NCI-H1105 (cell line): ENCODE data around the gene STAT1.

ENCODE experiments used
- DNase-seq: peaks from one replicate; lab custom pipeline; 2025; lab: John Stamatoyannopoulos, UW

The STAT1 gene

DNA sequence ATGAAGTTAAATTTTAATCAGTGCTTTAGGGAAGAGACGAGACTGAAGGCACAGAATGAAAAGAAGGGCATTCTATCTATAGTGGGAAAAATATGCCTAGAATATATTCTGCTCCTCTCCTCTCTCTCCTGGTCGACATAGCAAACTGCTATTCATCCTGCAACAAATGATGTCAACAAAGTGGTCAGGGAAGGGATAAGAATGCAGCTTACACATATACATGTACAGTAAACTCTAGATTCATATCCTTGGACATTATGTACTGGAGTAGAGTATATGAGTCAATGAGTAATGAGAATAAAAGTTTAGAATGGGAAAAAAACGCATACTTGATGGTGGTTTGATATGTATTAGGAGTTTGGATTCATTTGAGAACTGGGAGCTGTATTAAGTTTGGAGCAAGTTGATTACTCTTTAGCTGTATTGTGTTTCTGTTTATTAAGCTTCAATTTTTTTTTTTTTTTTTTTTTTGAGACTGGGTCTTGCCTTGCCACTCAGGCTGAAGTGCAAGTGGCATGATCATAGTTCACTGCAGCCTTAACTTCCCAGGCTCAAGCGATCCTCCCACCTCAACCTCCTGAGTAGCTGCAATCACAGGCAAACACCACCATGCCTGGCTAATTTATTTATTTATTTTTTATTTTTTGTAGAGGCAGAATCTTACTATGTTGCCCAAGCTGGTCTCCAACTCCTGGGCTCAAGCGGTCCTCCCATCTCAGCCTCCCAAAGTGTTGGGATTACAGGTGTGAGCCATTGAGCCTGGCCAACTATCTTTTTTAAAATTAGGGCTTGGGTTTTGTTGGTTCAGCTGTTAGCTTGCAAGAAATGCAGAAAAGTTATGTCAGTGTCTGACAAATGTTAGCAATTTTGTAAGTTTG is 53.8 kb downstream of the STAT1 start:
- no peak for DNase-seq

DNA sequence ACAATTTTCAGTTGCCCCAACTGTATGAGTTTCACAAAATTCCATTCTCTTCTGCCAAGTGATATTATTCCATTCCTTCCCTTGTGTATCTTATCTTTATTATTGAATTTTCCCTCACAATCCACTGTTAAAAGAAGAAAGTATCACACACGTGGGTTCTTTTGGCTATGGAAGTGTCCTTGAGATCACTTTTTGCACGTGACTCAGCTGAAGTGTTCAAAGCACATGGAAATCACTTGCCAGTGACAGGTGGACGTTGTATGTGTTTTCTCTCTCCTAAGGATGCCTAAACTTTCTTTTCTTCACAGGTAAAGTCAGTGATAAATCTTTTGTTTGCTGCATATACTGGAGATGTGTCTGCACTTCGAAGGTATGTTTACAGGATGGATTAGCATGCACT is 60.7 kb downstream of the STAT1 start:
- no peak for DNase-seq

DNA sequence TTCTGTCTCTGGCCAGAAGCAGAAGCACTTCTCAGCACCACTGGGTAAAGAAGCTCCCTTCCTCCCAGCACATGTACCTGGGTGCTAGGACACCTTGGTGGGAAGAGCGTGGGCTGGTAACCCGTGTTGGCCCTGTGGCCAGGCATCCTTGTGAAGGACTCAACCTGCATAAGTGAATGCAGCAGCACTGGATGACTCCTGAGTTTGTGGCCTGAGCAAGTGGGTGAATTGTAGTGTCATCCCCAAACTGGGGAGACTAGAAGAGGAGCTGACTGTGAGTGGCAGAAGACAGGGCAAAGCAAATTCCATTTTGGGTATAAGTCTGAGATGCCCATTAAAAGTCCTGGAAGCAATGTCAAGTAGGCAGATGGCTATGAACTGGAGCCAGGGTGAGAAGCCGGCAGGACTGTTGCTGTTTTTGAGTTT is 63.4 kb downstream of the STAT1 start:
- no peak for DNase-seq

DNA sequence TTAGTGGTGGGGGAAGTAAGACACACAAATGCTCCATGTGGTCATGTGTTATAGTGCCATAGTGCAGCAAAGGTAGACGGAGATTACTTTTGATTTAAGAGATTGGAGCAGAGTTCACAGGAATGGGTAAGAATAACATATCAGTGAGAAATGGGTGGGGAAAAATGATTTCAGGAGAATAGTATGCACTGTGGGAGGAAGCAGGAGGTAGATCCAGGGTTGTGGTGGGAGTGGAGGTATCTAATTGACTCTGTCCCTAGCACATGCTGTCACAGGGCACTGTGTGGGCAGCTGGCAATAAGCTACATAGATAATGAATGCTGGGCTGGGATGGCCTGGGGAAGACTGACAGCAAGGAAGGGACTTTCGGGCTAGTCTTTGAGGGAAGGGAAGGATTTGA is 65.3 kb downstream of the STAT1 start:
- no peak for DNase-seq

DNA sequence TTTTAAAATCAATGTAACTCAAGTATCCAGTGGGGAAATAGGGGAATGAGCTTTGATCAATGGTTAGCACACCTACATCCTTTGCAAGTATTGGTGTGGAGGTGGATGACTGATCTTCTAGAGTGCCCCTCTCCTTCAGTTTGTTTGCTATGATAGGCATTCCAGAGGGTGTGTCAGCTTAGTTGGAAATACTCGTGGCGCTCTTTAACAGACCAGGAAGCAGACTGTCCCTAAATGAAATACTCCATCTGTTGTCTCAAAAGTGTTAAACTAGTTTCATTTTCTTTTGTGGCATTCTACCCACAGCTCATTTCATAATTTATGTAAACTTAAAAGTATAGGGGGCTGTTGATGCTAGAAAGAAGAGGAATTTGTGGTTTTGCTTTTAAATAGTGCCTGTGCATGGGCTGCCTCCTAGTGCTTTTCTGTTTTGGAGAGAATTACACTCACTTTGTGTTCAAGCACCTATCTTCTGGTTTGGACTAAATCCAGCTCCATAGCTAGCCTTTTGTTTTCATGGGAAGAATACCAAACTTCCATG is 66.2 kb downstream of the STAT1 start:
- peak; percentile 45 for DNase-seq

DNA sequence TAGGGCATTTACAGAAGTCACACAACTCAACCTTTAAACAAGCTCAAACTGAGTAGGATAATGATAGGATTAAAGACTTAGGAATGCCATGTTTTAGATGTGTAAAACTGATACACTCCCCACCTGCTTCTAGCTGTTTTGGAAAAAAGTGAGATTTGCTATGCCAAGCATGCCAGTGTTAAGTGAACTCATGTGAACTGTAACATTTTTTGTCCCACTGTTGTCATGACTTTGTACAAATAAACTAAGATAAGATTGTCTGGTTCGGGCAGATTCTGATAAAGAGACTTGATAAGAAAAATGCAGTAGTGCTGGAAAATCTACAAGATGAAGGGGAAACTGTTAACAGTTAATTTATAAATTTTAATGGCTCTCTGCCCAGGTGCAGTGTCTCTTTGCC is 66.8 kb downstream of the STAT1 start:
- DNase-seq: no peak

DNA sequence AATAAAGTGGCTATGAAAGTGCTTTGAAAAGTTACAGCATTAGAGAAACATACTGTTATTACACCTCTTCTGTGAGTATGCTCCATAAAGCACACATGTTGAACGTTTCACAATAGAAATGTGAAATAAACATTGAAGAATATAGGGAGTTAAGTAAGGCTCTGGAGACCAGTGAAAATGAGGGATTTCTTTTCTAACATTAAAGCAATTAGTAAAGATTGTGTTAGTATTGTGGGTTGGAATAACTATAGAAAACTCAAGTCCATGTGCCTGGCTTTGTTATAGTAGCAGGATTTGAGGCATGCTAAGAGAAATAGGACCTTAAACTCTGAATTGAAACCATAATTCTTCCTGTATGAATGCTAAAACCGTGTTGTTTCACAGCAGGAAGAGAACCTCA is 70.3 kb downstream of the STAT1 start:
- no peak for DNase-seq

DNA sequence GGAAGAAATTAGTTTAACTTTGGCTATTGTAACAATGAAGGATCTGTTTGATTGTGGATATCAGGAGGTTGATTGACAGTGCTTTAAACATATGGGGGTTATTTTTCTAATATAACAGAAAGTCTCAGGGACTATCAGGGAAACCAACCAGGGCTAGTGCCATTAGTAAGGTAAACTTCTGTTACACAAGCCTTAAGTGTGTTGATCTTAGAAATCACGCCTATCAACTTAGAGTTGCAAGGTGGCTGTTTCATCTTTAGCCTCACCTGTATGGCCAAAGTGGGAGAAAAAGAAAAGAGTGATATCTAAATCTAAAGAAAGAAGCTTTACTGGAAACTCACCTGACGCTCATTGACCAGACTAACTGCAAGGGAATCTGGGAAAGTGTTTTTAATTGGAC is 71.3 kb downstream of the STAT1 start:
- no peak for DNase-seq

DNA sequence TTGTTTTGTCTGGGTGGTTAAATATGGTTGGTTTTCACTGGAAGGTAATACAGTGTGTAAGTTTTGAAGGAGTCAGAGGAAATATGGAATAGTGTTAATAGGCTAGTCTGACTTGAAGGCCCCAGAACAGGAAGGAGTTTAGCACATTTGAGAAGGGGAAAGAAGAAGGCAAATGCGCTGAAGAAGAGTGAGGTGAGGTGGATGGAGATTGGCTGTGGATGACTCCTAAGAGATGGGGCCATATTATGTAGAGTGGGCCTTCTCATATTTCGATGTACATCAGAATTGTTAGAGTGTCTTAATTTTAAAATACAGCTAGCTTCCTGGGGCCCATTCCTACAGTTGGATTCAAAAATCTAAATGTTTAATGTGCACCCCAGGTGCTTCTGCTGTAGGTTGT is 72.4 kb downstream of the STAT1 start:
- no peak for DNase-seq

DNA sequence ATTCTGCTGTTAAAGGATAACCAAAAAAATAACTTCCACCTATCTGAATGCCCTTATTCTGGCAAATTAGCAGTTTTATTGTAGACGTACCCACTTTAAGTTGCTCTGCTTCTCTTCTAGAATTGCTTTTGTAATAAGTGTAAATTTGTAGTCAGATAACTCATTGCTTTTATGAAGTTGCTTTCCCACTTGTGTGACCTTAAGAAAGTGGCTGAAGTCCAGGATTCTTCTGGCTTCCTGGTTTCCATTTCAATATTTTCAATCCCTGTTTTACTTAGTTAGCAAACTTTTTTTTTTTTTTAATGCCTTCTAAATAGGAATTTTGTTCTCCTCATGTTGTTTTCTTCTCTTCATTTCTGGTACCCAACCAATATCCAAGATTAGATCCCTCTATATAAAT is 73.5 kb downstream of the STAT1 start:
- DNase-seq: no peak

DNA sequence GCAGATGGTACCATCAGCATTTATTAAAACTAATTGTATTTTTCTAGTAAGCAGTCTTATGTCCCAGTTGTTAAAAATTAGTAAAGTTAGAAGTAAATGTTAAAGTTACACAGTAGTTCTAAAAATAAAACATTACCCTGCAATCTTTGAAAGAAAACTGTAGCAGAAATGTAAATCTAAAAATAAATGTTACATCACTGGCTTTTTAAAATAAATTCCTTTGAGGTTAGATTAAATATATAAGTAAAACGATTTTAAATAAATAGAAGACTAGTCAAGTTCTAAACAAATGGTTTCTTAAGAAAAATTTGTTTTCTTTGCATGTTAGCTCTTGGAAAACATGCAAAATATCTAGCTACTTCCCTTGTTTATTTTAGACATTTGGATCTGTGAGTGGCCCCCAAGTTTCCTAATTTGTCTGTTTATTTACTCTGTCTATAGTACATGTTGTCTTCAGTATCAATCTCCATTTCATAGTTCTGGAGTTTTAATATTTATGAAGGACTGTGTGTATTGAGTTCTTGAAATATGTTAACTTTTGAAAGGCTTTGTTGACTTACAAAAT is 75.1 kb downstream of the STAT1 start:
- no peak for DNase-seq

DNA sequence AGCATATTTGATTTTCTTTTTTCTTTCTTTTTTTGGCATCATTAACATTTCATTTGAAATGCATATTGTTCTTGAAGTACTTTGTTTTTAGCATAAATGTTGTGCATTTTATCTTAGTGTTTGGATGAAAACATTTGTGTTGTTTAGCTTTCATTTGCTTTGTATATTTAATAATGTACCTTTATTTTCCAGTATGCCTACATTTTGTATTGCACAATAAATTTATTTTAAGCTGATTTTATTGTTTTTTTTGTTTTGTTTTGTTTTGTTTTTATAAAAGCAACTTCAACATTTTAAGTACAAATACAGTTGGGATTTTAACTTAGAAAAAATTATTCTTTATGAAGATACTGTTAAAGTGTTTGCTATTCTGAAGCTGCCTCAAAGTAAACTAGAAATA is 78.9 kb downstream of the STAT1 start:
- DNase-seq: no peak

DNA sequence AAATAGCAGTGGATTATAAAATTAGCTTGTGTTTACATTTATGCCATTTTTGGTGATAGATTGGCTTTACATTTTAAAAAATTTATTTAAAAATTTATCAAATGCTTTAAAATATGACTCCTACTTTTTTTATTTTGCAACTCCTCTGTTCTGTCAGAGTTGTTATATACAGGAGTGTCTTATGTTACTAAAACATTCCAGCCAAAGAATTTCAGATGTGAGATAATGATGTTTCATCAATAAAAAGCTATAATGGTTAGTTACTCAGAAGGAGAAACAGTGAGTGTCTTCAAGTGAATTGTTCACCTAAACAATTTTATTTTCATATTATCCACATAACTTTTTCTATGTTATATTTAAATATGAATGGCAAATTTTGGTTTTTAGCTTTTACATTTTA is 80.6 kb downstream of the STAT1 start:
- no peak for DNase-seq

DNA sequence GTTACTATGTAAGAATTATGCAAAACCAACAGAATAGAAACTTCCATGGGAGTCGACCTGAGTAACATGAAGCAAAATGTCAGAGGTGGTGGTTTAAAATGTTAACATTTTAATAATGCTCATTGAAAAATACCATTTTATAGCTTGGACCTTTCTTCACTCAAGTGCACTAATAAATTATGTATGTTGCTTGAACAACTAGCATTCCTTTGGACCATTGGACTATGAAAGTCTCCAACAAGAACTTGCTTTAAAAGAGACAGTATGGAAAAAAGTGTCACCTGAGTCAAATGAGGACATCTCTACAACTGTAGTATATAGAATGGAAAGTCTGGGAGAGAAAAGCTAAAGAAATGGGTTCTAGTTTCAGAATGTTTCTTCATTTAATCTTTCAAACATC is 81.5 kb downstream of the STAT1 start:
- DNase-seq: no peak

DNA sequence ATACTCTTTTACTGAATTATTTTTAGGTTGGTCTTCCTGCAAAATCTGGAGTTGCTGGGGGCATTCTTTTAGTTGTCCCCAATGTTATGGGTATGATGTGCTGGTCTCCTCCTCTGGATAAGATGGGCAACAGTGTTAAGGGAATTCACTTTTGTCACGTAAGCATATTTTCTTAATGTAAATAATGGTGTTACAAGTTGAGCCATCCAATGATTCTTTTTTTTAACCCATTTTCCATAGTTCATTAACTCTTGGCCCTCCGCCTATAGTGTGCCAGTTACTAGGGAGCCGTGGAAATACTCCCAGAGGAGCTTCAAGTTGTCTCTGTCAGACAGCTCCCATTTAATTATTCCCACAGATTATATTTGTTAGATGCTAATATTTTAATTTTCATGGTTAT is 83.6 kb downstream of the STAT1 start:
- DNase-seq: peak; percentile 44

DNA sequence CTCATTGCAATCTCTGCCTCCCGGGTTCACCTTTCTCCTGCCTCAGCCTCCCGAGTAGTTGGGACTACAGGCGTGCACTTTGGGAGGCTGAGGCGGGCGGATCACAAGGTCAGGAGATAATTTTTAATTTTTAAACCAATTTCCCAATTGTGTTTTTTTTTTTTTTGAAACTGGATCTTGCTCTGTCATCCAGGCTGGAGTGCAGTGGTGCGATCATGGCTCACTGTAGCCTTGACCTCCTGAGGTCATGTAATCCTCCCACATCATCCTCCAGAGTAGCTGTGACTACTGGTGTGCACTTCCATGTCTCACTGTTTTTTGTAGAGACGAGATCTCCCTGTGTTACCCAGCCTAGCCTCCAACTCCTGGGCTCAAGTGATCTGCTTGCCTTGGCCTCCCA is 84.1 kb downstream of the STAT1 start:
- DNase-seq: no peak

DNA sequence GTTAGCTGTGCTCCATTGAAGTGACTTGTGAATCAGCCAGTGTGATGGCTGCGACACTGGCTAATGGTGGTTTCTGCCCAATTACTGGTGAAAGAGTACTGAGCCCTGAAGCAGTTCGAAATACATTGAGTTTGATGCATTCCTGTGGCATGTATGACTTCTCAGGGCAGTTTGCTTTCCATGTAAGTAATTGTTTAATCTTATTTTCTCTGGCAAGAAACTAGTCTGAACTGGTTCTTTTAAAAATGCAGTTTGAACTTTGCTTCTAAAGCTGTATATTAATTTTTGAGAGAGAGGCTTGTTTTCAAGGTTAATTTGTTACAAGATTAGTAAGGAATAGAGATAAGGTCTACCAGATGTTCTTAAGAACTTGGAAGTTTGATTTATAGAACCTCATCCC is 86.7 kb downstream of the STAT1 start:
- no peak for DNase-seq

DNA sequence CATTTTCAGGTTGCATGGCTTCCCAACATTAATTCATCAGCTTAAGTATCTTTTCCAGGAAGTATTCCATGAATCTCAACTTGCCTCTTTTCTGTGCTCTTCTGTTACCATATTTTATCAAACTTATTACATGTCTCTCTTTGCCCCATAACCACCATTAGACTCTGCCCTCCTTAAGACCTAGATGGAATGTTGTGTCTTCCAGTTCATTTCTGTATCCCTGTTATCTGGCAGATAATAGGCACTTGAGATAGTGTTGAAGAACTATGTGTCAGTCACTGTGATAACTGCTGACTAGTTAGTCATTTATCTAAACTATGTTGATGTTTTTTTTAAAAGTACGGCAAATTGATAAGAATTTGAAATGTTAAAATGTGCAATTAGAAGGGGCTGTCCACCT is 91.6 kb downstream of the STAT1 start:
- no peak for DNase-seq

DNA sequence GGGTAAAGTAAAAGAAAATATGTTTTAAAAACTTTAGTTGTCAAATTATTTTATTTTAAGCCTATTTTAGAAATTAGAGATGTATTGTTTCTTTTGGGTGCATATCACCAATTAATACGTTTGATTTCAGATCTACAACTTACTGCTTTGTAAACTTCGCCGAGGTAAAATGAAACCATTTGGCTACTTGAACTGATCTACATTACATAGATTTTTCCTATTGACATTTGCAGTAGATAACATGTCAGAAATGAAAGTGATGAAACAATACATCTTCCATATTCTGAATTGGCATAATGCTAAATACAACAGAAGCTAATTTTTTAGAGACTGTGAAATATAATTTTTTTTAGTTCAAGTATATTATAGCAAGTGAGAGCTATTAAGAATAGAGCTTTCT is 93.9 kb downstream of the STAT1 start:
- no peak for DNase-seq
